Vagina (tissue), 2 donors: Measurements from ENCODE around the gene FAM181A. TPM values are rescaled to one million over a fixed set of nuclear protein-coding genes. Genes with fewer than 3 reads are reported as not detected.
A peak's percentile ranks its signal among the peaks of the same experiment; 100 is the strongest.

ENCODE experiments used
- DNase-seq, 2 donors: peaks; one replicate each; pipeline ENCODE4 v3.0.0-alpha.2; 2017; ENCODE audit errors: extremely low spot score in 2 of 2
- H3K27ac ChIP-seq: fragments of 200-600 bp; sonication (generic); one replicate; pipeline ENCODE4 v1.5.1; 2019
- H3K27me3 ChIP-seq: fragments of 200-600 bp; sonication (generic); one replicate; pipeline ENCODE4 v1.5.1; 2019
- H3K36me3 ChIP-seq, 2 donors: fragments of 200-600 bp; sonication (generic); one replicate each; pipeline ENCODE4 v1.5.1; 2017 to 2019
- H3K4me1 ChIP-seq: fragments of 200-600 bp; sonication (generic); one replicate; pipeline ENCODE4 v1.5.1; 2019
- H3K4me3 ChIP-seq, 2 donors: fragments of 200-600 bp; sonication (generic); 1 replicate in 1 of 2; 2 replicates in 1 of 2; pipeline ENCODE4 v1.5.1; 2016 to 2019
- H3K9me3 ChIP-seq: fragments of 200-600 bp; sonication (generic); one replicate; pipeline ENCODE4 v1.5.1; 2019
- POLR2A ChIP-seq, 2 donors: fragments of 450-650 bp; IDR thresholded peaks; one replicate each; pipeline ENCODE4 v1.6.1; 2017; ENCODE audit warnings: antibody characterized with exemption in 2 of 2, mild to moderate bottlenecking in 2 of 2, moderate library complexity in 2 of 2
- POLR2AphosphoS5 ChIP-seq, 2 donors: sonication (generic); formaldehyde crosslinking; IDR thresholded peaks; one replicate each; pipeline ENCODE4 v1.9.0; 2017; ENCODE audit warnings: antibody characterized with exemption in 2 of 2, mild to moderate bottlenecking in 2 of 2, low read depth in 1 of 2; ENCODE audit not compliant: insufficient read depth in 1 of 2
- intact Hi-C: fragments of 100-400 bp; cut with DNase I; formaldehyde crosslinking; loops from one replicate; pipeline ENCODE4 v1.15.1; 2023
- total RNA-seq: library from RNA; depleted of rRNA; stranded (reverse); fragments of >200 nt; gene quantifications from one replicate; pipeline ENCODE4 v1.2.3, GENCODE V29; 2016
- TF ChIP-seq, protein P1 (sequence below), 3 experiments: fragments of 450-650 bp in 2 of 3; fragments of 200-600 bp in 1 of 3; sonication (generic) in 1 of 3; IDR thresholded peaks; one replicate each; pipeline ENCODE4 v1.5.1; 2017 to 2019; ENCODE audit warnings: antibody characterized with exemption in 3 of 3, mild to moderate bottlenecking in 2 of 3, moderate library complexity in 2 of 3

FAM181A gene
- total RNA-seq, 1 donor from 2014 or later = not detected

DNA sequence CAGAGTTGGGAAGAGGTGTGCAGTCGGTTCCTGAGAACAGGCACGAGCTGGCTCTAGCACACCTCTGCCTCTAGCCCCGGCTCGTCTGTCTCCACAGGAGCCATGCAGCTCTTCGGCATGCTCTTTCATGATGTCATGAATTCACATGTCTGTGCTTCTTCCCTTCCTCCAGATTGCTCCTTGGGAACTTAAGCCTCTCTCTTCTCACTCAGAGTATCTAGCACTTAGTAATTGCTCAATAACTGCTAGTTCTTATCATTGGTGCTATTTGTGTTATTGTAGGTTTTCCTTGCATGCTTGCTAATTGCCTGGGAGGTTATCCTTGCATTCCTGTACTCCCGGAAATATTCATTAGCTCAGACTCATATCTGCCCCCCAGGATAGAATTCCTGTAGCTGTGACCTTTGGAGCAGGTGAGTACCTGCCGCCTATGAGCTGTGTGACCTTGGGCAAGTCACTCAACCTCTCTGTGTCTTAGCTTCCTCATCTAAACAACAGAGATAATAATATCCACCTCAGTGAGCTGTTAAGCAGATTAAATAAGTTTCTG is 19.5 kb downstream of the FAM181A start:
- Histone ChIP-seq H3K9me3 (no peaks in the 10 kb centered on the region), H3K27ac (peak overlapping the region; percentile 46), H3K27me3 (no peaks in the 10 kb centered on the region), H3K36me3 (no peaks in the 10 kb centered on the region), H3K4me3 (no peak overlapping the region), H3K4me1 (peaks cover 8% of the 10 kb centered on the region)
- intact Hi-C loops = no loop called here
- DNase-seq = no peak
- TF ChIP-seq POLR2A (IDR thresholded peaks at IDR 0.05) (no peak), POLR2AphosphoS5 (IDR thresholded peaks at IDR 0.05; ENCODE audit: insufficient read depth in 1 of 2, low read depth in 1 of 2) (no peak)
- TF ChIP-seq, protein P1, sequence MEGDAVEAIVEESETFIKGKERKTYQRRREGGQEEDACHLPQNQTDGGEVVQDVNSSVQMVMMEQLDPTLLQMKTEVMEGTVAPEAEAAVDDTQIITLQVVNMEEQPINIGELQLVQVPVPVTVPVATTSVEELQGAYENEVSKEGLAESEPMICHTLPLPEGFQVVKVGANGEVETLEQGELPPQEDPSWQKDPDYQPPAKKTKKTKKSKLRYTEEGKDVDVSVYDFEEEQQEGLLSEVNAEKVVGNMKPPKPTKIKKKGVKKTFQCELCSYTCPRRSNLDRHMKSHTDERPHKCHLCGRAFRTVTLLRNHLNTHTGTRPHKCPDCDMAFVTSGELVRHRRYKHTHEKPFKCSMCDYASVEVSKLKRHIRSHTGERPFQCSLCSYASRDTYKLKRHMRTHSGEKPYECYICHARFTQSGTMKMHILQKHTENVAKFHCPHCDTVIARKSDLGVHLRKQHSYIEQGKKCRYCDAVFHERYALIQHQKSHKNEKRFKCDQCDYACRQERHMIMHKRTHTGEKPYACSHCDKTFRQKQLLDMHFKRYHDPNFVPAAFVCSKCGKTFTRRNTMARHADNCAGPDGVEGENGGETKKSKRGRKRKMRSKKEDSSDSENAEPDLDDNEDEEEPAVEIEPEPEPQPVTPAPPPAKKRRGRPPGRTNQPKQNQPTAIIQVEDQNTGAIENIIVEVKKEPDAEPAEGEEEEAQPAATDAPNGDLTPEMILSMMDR (IDR thresholded peaks at IDR 0.05) = no peak

DNA sequence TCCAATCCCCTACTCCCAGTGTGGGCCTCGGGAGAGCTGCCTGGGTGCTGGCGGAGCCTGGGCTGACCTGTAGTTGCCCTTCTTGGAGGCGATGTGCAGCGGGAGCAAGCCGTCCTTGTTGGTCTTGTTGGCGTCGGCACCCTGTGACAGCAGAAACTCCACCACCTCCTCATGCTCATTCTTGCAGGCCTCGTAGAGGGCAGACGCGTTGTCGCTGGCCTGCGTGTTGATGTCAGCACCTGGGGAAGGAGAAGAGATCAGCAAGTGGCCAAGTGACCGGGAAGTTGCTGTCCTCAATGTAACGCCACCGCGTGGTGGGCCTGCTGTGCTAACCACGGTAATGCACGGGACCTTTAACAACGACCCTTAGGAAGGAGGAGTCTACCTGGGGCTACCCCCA is 20.1 kb downstream of the FAM181A start:
- intact Hi-C loops = no loop called here
- no peak for DNase-seq
- TF ChIP-seq POLR2A (IDR thresholded peaks at IDR 0.05) (no peak), POLR2AphosphoS5 (IDR thresholded peaks at IDR 0.05; ENCODE audit: insufficient read depth in 1 of 2, low read depth in 1 of 2) (no peak)
- TF ChIP-seq, protein P1 (IDR thresholded peaks at IDR 0.05) = no peak
- Histone ChIP-seq H3K9me3 (no peaks in the 10 kb centered on the region), H3K36me3 (no peaks in the 10 kb centered on the region), H3K4me3 (no peak overlapping the region), H3K4me1 (peaks cover 8% of the 10 kb centered on the region), H3K27me3 (no peaks in the 10 kb centered on the region), H3K27ac (no peak overlapping the region)

DNA sequence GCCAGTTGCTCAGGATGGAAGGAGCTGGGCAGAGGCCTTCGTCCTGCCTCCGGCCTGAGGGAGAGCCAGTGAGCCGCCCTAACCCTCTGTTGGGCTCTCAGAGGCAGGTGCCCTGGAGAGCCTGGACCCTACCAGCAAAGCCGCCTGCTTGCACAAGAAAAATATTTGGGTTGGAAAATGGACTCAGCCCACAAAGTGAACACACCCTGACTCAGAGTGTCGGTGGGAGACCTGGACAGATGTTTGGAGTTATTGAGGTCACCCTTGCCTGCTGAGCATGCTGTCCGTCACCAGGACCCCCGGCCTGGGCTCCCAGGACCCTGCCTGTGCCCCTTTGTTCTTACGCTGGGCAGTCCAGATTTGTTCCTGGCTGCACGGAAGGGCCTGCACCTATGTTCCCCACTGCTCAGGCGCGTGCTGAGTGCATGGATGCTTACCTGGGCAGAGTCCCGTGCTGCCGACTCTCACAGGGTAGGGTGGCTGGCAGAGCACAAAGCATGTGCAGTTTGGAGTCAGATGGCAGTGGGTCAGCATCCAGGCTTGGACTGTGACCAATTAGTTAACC is 22.4 kb downstream of the FAM181A start:
- Histone ChIP-seq H3K4me1 (peaks cover 8% of the 10 kb centered on the region), H3K27me3 (no peaks in the 10 kb centered on the region), H3K4me3 (no peak overlapping the region), H3K36me3 (no peaks in the 10 kb centered on the region), H3K9me3 (no peaks in the 10 kb centered on the region), H3K27ac (no peak overlapping the region)
- intact Hi-C loops = no loop called here
- TF ChIP-seq POLR2A (IDR thresholded peaks at IDR 0.05) (no peak), POLR2AphosphoS5 (IDR thresholded peaks at IDR 0.05; ENCODE audit: insufficient read depth in 1 of 2, low read depth in 1 of 2) (no peak)
- TF ChIP-seq, protein P1 (IDR thresholded peaks at IDR 0.05) = no peak
- no peak for DNase-seq

DNA sequence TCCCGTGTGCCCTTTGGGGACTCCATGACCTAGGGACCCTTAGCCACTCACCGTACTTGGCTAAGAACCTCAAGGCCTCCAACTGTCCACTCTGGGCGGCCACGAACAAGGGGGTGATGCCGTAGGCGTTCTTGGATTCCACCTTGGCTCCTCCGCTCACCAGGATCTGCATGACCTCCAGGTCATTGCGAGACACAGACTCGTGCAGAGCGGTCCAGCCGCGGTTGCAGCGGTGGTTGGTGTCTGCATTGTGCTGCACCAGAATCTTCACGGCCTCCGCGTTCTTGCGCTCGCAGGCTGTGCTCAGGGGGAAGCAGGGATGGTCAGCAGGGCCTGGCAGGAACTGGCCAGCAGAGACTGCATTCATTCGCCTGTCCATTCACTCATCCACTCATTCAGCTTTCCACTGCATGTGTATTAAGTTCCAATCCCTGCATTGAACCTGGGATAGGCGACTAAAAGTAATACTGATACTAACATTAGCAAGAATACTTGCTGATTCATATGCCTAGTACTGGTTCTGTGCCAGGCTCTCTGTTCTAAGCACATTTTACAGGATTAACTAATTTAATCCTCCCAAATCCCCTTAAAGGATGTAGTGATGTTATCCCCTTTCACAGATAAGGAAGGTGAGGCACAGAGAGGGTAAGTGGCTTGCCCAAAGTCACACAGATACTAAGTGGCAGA is 23.9 kb downstream of the FAM181A start:
- Histone ChIP-seq H3K4me3 (no peak overlapping the region), H3K36me3 (no peaks in the 10 kb centered on the region), H3K27ac (no peak overlapping the region), H3K9me3 (no peaks in the 10 kb centered on the region), H3K4me1 (peaks cover 5% of the 10 kb centered on the region), H3K27me3 (no peaks in the 10 kb centered on the region)
- no peak for DNase-seq
- no peak for TF ChIP-seq POLR2A (IDR thresholded peaks at IDR 0.05)
- TF ChIP-seq, protein P1 (IDR thresholded peaks at IDR 0.05) = no peak
- TF ChIP-seq POLR2AphosphoS5 (IDR thresholded peaks at IDR 0.05; ENCODE audit: insufficient read depth in 1 of 2, low read depth in 1 of 2) = no peak
- intact Hi-C loops = no loop called here
